Pancreas (tissue), 10 donors: ENCODE measurements around the gene WWP2. TPM values are rescaled to one million over a fixed set of nuclear protein-coding genes. Genes with fewer than 3 reads are reported as not detected.

ENCODE experiments used
- ATAC-seq, 4 donors: fragments of 200-7000 bp; cut with Tn5 transposase; one replicate each; pipeline versions ENCODE4 v1.8.0 to v1.9.1; 2020; ENCODE audit warnings: mild to moderate bottlenecking in 4 of 4, moderate library complexity in 4 of 4
- DNase-seq, 6 donors: peaks; one replicate each; pipeline ENCODE4 v3.0.0-alpha.2; 2020
- FAIRE-seq: peaks from 2 replicates; lab custom pipeline; 2012; peaks lifted over from hg19 to GRCh38; lab: Jason Lieb, UNC
- H3K27ac ChIP-seq, 4 donors: fragments of 200-600 bp; sonication (generic); 1 replicate in 3 of 4; 2 replicates in 1 of 4; pipeline versions ENCODE4 v1.5.0 to v1.8.0; 2020
- H3K27me3 ChIP-seq, 4 donors: fragments of 200-600 bp; one replicate each; pipeline ENCODE4 v1.8.0; 2021
- H3K36me3 ChIP-seq, 3 donors: fragments of 200-600 bp; sonication (generic) in 1 of 3; one replicate each; pipeline versions ENCODE4 v1.5.0 to v1.8.0; 2020 to 2021
- H3K4me1 ChIP-seq, 3 donors: fragments of 200-600 bp; one replicate each; pipeline ENCODE4 v1.8.0; 2021
- H3K4me3 ChIP-seq, 4 donors: fragments of 200-600 bp; sonication (generic) in 2 of 4; one replicate each; pipeline versions ENCODE4 v1.5.0 to v1.8.0; 2020 to 2021
- H3K9me3 ChIP-seq, 4 donors: fragments of 200-600 bp; one replicate each; pipeline ENCODE4 v1.8.0; 2021
- CTCF ChIP-seq, 4 donors: fragments of 200-600 bp; sonication (generic) in 3 of 4; IDR thresholded peaks; one replicate each; pipeline versions ENCODE4 v1.5.0 to v1.8.0; 2021; ENCODE audit warnings: antibody characterized with exemption in 4 of 4
- WGBS, 2 donors: extraction: QIAGEN DNeasy Blood & Tissue Kit; methylation state at CpG; one replicate each; pipeline ENCODE4 v1.1.7; 2013; 5-methylcytosine and 5-hydroxymethylcytosine counted together
- intact Hi-C, 3 donors: fragments of 100-400 bp; cut with DNase I; formaldehyde crosslinking; loops; one replicate each; pipeline versions ENCODE4 v1.11.1 to v1.14.2; 2022
- polyA plus RNA-seq, 2 donors: library from polyadenylated mRNA; stranded (reverse); fragments of 200-250 nt; gene quantifications; one replicate each; pipeline ENCODE4 v1.2.3, GENCODE V29; 2013
- total RNA-seq, 6 donors: library from RNA; stranded (reverse); fragmentation: NEBNext Ultra II Directional in 4 of 6; extraction: Animal tissue kit (Norgen Biotek cat#: 25700) in 4 of 6; gene quantifications; one replicate each; pipeline versions ENCODE4 v1.2.1 to v1.2.4, GENCODE V29; 2021 to 2023
- donor health status: healthy with polysubstance abuse.
- donor health status: DM: no; HTN: no; CAD: no; lungs with moderate emphysema.
- donor health status: DM: no; HTN: no; CAD: no.
- donor health status: control.
- donor health status: control.
- donor health status: Bipolar disorder and iron deficiency.
- donor health status: DM: yes; HTN: yes; CAD: no.
- donor health status: DM: no; HTN: no; CAD: no.
- donor health status: DM: no; HTN: no; CAD: no.
- donor health status: DM: yes; HTN: yes; CAD: no.

Gene WWP2
- total and polyA plus RNA-seq, 8 donors: 27.4 to 50.4 (median 35.4) TPM

DNA sequence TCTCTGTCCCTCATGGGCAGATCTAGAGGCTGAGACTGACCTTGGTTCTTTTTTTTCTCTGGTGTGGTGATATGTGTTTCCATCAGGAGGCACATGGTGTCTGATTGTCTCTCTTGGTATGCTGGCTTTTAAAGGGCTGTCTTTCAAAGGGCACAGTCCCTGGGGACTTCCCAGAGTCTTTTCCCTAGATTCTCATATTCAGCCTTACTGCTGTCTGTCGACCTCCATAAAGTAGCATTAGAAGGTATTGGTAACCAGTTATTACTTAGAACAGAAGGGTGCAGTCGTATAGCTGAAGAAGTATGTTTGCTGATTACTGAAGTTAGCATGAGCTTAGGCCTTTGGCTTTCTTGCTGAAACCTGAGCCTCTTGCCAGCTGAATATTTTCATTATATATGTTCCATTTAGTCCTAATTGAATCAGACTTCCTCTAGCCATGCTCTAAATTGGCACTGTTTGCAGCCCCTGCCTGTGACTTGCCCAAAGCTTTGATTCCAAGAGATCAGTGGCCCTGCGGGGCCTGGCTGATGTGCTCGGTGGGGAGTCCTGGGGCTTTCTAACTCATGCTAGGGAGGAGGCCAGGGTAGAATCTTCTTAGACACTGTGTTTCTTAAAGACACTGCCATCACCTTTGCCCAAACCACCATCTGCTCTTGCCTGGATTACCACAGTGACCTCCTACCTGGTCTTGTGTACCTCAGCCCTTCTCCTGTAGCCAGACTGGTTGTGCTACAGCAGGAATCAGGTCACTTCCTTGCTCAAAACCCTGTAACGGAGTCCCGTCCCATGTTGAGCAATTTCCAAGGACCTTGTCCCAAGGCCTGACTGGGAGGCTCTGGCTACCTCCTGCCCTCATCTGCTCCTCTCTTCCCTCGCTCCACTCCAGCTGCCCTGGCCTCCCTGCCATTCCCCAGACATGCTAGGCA is 71.5 kb downstream of the WWP2 start:
- Histone ChIP-seq H3K36me3 (no peaks in the 10 kb centered on the region), H3K9me3 (no peaks in the 10 kb centered on the region), H3K4me1 (peaks cover 44 to 61% (median 59%) of the 10 kb centered on the region in 3 donors), H3K27ac (peak overlapping the region; percentile 25 to 94 (median 72)), H3K4me3 (no peak overlapping the region), H3K27me3 (no peaks in the 10 kb centered on the region)
- ATAC-seq: peak; percentile 54 to 80 (median 62)
- 41 to 42% methylated on average over 7 of the region's 7 CpGs for WGBS, 2 donors
- peak in 5 of 6 donors; percentile 52 to 73 (median 70) for DNase-seq
- intact Hi-C loops: no loop called here
- FAIRE-seq: no peak
- TF ChIP-seq CTCF (IDR thresholded peaks at IDR 0.05): no peak

DNA sequence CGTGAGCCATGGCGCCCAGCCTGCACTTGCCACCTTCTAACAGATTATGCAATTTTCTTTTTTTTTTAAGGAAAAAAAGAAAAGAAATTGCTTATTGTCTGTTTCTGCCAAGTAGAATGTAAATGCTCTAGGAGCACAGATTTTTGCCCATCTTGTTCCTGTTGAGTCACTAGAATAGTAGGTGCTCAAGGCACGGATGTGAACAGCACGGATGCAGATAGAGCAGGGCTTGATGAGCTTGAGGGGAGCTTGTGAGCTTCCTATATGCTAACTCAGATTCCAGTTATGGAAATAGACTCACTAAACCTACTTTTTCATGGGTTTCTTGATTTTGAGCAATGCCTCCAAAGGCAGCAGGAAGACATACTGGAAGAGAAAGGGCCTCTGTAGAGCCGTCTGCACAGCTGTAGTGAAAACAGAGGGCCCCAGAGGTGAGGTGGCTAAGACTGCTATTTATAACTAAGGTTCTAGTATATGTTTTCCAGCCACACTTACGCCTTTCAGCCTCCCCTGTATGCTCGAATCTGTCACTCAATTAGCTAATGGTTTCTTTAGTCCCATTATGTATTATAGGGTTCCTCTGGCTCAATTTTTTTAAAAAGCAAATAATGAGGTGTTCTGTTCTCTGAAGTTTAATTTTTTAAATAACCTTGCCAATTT is 72.8 kb downstream of the WWP2 start:
- H3K27me3 ChIP-seq: no peaks in the 10 kb centered on the region
- ATAC-seq (no peak), DNase-seq (no peak), FAIRE-seq (no peak)
- TF ChIP-seq CTCF (IDR thresholded peaks at IDR 0.05): no peak
- H3K9me3 ChIP-seq: no peaks in the 10 kb centered on the region
- no peak overlapping the region for H3K4me3 ChIP-seq
- peak overlapping the region in 1 of 4 donors; percentile 92 for H3K27ac ChIP-seq
- 88 to 91% methylated on average over 7 of the region's 7 CpGs for WGBS, 2 donors
- intact Hi-C loops: no loop called here
- no peaks in the 10 kb centered on the region for H3K36me3 ChIP-seq
- peaks cover 55 to 73% (median 72%) of the 10 kb centered on the region in 3 donors for H3K4me1 ChIP-seq

DNA sequence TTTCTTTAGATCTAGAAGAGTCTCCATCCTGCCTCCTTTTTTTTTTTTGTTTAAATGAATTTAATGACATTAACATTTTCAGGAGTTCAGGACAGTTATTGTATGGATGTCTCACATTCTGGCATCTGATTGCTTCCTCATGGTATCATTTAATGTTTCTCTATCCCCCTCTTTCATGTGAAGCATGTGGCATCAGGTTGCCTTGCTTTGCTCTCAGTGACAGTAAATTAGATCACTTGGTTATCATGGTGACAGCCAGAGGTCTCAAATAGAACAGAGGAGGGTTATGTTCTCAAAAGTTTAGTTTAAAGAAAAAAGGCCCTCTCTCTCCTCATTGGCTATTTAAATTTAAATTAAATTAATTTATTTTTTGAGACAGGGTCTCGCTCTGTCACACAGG is 74.1 kb downstream of the WWP2 start:
- Histone ChIP-seq H3K9me3 (no peaks in the 10 kb centered on the region), H3K4me3 (no peak overlapping the region), H3K27ac (no peak overlapping the region), H3K27me3 (no peaks in the 10 kb centered on the region), H3K4me1 (peaks cover 53 to 73% (median 70%) of the 10 kb centered on the region in 3 donors), H3K36me3 (no peaks in the 10 kb centered on the region)
- intact Hi-C loops: no loop called here
- WGBS, 2 donors: 100% methylated on average over 1 of the region's 1 CpG
- DNase-seq: no peak
- ATAC-seq: no peak
- FAIRE-seq: no peak
- no peak for TF ChIP-seq CTCF (IDR thresholded peaks at IDR 0.05)

DNA sequence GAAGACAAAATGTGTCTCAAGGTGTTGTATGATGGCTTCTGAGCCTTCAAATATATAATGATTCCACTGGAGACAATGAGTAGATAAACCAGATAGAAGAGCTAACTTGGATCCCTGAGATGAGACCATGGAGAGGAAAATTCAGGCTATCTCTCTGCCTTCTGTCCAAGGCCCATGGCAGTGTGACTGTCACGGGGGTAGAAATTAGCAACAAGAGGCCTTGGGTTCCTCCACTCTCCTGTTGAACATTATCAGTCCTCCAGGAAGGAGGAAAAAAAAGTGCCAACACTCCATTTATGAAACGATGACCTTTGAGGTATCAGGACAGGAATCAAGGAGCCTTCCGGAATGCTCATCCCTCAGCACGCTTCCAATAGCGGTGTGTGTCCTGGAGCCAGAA is 75.2 kb downstream of the WWP2 start:
- FAIRE-seq: no peak
- Histone ChIP-seq H3K4me1 (peaks cover 48 to 62% (median 60%) of the 10 kb centered on the region in 3 donors), H3K27me3 (no peaks in the 10 kb centered on the region), H3K36me3 (peaks cover 0 to 3% (median 0%) of the 10 kb centered on the region in 3 donors), H3K9me3 (no peaks in the 10 kb centered on the region), H3K4me3 (no peak overlapping the region), H3K27ac (peak overlapping the region in 2 of 4 donors; percentile 16 to 62)
- no peak for TF ChIP-seq CTCF (IDR thresholded peaks at IDR 0.05)
- DNase-seq: no peak
- no peak for ATAC-seq
- 91 to 93% methylated on average over 5 of the region's 5 CpGs for WGBS, 2 donors
- intact Hi-C loops: no loop called here
